HEK293 (cell line): ENCODE results near the gene RUNX1.
A peak's percentile ranks its signal among the peaks of the same experiment; 100 is the strongest.

Experiments used
- CTCF ChIA-PET: fragments of 350-600 bp; formaldehyde crosslinking; extraction: SDS; loops from one replicate; lab custom pipeline; 2021; ENCODE audit warnings: antibody characterized with exemption; lab: Yijun Ruan, JAX
- POLR2A ChIA-PET: fragments of 300-600 bp; formaldehyde crosslinking; extraction: SDS; loops from one replicate; lab custom pipeline; 2020; ENCODE audit warnings: antibody characterized with exemption, inconsistent platforms; lab: Yijun Ruan, JAX
- H3K27ac ChIP-seq: fragments of 200-500 bp; sonication (Bioruptor generic); 2 replicates; pipeline ENCODE4 v1.5.1; 2014; ENCODE audit warnings: low read depth, low read length, control low read depth, inconsistent platforms; ENCODE audit errors: extremely low read depth
- H3K36me3 ChIP-seq, 2 experiments: fragments of 200-500 bp in 1 of 2; sonication (Bioruptor generic) in 1 of 2; 1 replicate in 1 of 2; 2 replicates in 1 of 2; pipeline ENCODE4 v1.5.1; 2014 to 2017; ENCODE audit warnings: inconsistent platforms in 2 of 2, low read length in 2 of 2; ENCODE audit not compliant: control insufficient read depth in 2 of 2, insufficient read depth in 1 of 2
- H3K4me1 ChIP-seq: fragments of 200-500 bp; sonication (Bioruptor generic); 2 replicates; pipeline ENCODE4 v1.5.1; 2014; ENCODE audit warnings: mild to moderate bottlenecking, low read length, inconsistent platforms; ENCODE audit not compliant: control insufficient read depth, insufficient read depth
- H3K4me3 ChIP-seq: 2 replicates; pipeline ENCODE4 v1.5.1; 2011; ENCODE audit warnings: low read depth, mild to moderate bottlenecking, control low read depth, low read length, moderate library complexity
- H3K9me3 ChIP-seq: fragments of 200-500 bp; sonication (Bioruptor generic); 2 replicates; pipeline ENCODE4 v1.5.1; 2014; ENCODE audit warnings: low read depth, low read length, inconsistent platforms; ENCODE audit not compliant: control insufficient read depth, insufficient read depth
- SCRT1 ChIP-seq: fragments of 450-650 bp; formaldehyde crosslinking; IDR thresholded peaks from 2 replicates; pipeline ENCODE4 v1.5.1; 2016; ENCODE audit warnings: missing biosample characterization, missing genetic modification characterization, borderline replicate concordance
- SCRT2 ChIP-seq: fragments of 450-650 bp; formaldehyde crosslinking; IDR thresholded peaks from 2 replicates; pipeline ENCODE4 v1.5.1; 2016; ENCODE audit warnings: missing biosample characterization, missing genetic modification characterization
- SETDB1 ChIP-seq: IDR thresholded peaks from one replicate; pipeline ENCODE4 v1.6.1; 2017; ENCODE audit warnings: mild to moderate bottlenecking, low read length, moderate library complexity, mixed read lengths; ENCODE audit not compliant: insufficient read length
- ZFHX2 ChIP-seq: fragments of 450-650 bp; formaldehyde crosslinking; conservative IDR thresholded peaks from 2 replicates; pipeline ENCODE4 v1.5.1; 2016; ENCODE audit warnings: missing biosample characterization, missing genetic modification characterization
- ZNF121 ChIP-seq: fragments of 450-650 bp; formaldehyde crosslinking; IDR thresholded peaks from 2 replicates; pipeline ENCODE4 v1.5.1; 2016; ENCODE audit warnings: missing biosample characterization, missing genetic modification characterization
- ZNF654 ChIP-seq: fragments of 450-650 bp; formaldehyde crosslinking; IDR thresholded peaks from 2 replicates; pipeline ENCODE4 v1.5.1; 2016; ENCODE audit warnings: low read depth, missing biosample characterization, missing genetic modification characterization
- ZNF664 ChIP-seq: fragments of 450-650 bp; formaldehyde crosslinking; IDR thresholded peaks from 2 replicates; pipeline ENCODE4 v1.5.1; 2016; ENCODE audit warnings: missing biosample characterization, missing genetic modification characterization
- ZNF768 ChIP-seq: fragments of 450-650 bp; formaldehyde crosslinking; IDR thresholded peaks from 2 replicates; pipeline ENCODE4 v1.5.1; 2018; ENCODE audit warnings: missing biosample characterization, mild to moderate bottlenecking, missing genetic modification characterization
- ZNF777 ChIP-seq: fragments of 450-650 bp; formaldehyde crosslinking; IDR thresholded peaks from 2 replicates; pipeline ENCODE4 v1.5.1; 2017; ENCODE audit warnings: missing biosample characterization, missing genetic modification characterization, borderline replicate concordance
- ZNF837 ChIP-seq: fragments of 450-650 bp; formaldehyde crosslinking; IDR thresholded peaks from 2 replicates; pipeline ENCODE4 v1.5.1; 2016; ENCODE audit warnings: missing biosample characterization, missing genetic modification characterization
- TF ChIP-seq, protein P1 (sequence below): fragments of 450-650 bp; formaldehyde crosslinking; IDR thresholded peaks from 2 replicates; pipeline ENCODE4 v1.5.1; 2016; ENCODE audit warnings: missing biosample characterization, missing genetic modification characterization
- TF ChIP-seq, protein P2 (sequence below): fragments of 450-650 bp; formaldehyde crosslinking; IDR thresholded peaks from 2 replicates; pipeline ENCODE4 v1.5.1; 2016; ENCODE audit warnings: missing biosample characterization, missing genetic modification characterization
- TF ChIP-seq, protein P3 (sequence below): fragments of 450-650 bp; formaldehyde crosslinking; IDR thresholded peaks from 2 replicates; pipeline ENCODE4 v1.5.1; 2016; ENCODE audit warnings: missing biosample characterization, missing genetic modification characterization
- TF ChIP-seq, protein P4 (sequence below): fragments of 450-650 bp; formaldehyde crosslinking; IDR thresholded peaks from 2 replicates; pipeline ENCODE4 v1.5.1; 2016; ENCODE audit warnings: missing biosample characterization, missing genetic modification characterization

The RUNX1 gene

DNA sequence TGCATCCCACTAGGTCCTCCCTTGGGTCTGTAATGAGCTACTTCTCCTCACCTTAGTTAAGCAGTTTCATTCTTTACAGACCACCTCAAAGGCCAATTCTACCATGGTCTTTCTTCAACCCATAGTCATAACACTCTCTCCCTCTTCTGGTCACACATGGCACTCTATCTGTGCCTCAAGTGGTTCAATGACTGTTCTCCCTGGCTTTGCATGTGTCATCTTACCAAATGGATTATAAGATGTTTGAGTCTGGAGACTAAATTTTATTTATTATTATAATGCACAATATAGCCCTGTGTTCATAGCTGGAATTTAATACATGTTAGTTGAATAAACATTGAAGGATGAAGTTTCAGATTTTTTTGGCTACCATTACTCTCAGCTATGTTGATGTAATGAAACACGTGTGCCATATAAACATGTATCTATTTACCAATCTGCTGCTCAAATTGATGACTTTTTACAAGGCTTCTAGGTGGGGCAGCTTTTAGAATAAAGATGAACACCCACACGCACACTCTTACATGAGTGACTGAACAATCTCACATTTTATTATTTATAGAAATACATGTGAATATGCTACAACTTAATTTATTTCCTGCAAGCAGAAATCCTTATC lies 102.1 kb downstream of the RUNX1 start:
- ChIA-PET CTCF (interaction anchor here (0.7 to 1.4 kb wide), 5 partner anchors 13 to 1111 kb away, joined by 3 to 6 read pairs (median 4); no protein-coding TSS in a partner anchor), POLR2A (interaction anchor here (0.6 kb wide), 1 partner anchor 24 kb away, joined by 3 read pairs; no protein-coding TSS in a partner anchor)
- Histone ChIP-seq H3K27ac (no peak overlapping the region), H3K9me3 (no peaks in the 10 kb centered on the region), H3K4me1 (no peaks in the 10 kb centered on the region), H3K36me3 (no peaks in the 10 kb centered on the region), H3K4me3 (no peak overlapping the region)
- TF ChIP-seq, protein P1, sequence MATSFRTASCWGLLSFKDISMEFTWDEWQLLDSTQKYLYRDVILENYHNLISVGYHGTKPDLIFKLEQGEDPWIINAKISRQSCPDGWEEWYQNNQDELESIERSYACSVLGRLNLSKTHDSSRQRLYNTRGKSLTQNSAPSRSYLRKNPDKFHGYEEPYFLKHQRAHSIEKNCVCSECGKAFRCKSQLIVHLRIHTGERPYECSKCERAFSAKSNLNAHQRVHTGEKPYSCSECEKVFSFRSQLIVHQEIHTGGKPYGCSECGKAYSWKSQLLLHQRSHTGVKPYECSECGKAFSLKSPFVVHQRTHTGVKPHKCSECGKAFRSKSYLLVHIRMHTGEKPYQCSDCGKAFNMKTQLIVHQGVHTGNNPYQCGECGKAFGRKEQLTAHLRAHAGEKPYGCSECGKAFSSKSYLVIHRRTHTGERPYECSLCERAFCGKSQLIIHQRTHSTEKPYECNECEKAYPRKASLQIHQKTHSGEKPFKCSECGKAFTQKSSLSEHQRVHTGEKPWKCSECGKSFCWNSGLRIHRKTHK (tag by site-specific recombination): no peak
- TF ChIP-seq ZNF777 (no peak), ZNF664 (tag by site-specific recombination) (no peak)

DNA sequence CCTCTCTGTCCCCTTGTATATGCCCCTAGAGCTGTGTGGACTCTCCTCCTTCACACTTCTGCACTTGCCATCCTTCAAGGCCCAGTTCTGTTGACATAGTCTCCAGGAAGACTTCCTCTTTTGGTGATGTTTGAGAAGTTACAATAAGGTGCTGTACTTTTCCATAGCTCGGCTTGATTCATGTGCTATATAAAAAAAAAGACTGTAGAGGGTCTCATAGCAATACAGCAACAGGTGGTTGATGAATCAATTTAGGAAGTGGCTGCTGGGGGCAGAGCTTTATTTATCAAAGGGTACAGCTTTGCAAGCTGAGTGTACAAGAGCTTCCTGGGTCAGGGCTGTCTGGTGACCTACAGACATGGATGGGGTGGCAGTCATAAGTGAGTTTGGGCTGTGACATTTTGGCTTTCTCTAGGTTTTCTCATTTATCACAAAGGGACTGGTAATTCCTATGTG lies 102.7 kb downstream of the RUNX1 start:
- H3K4me1 ChIP-seq: no peaks in the 10 kb centered on the region
- H3K4me3 ChIP-seq: no peak overlapping the region
- POLR2A ChIA-PET: no interaction called here
- CTCF ChIA-PET: interaction anchor here (0.7 to 1.4 kb wide), 5 partner anchors 13 to 1111 kb away, joined by 3 to 6 read pairs (median 4); no protein-coding TSS in a partner anchor
- TF ChIP-seq SCRT2 (tag by site-specific recombination): peak; percentile 74
- TF ChIP-seq ZNF768 (tag by site-specific recombination): no peak
- TF ChIP-seq, all 188 proteins: peak for 1
- Histone ChIP-seq H3K36me3 (no peaks in the 10 kb centered on the region), H3K9me3 (no peaks in the 10 kb centered on the region), H3K27ac (no peak overlapping the region)

DNA sequence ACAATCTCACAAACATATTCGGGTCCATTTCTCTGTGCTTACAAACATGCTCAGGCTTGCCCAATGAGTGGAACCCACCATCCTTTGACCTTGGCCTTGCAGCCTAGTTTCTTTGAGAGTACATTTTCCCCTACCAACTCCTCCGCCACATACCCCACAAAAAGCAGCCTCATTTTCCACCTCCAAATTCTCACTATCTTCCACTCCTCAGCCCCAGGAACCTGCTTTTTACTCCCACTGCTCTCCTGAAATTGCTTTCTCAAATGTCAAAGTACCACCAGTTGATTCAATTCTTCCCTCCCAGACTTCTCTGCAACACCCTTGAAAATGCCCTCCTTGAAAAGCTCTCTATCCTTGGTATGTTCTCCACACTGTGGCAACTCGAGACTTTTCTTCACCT lies 103.8 kb downstream of the RUNX1 start:
- POLR2A ChIA-PET: no interaction called here
- Histone ChIP-seq H3K27ac (no peak overlapping the region), H3K36me3 (no peaks in the 10 kb centered on the region), H3K9me3 (no peaks in the 10 kb centered on the region), H3K4me3 (no peak overlapping the region), H3K4me1 (no peaks in the 10 kb centered on the region)
- CTCF ChIA-PET: no interaction called here
- TF ChIP-seq SCRT2 (tag by site-specific recombination) (peak; percentile 72), SCRT1 (tag by site-specific recombination) (0 out of 2 replicates have a peak, but pooled peaks have one; percentile 21), ZFHX2 (0 out of 2 replicates have a peak, but pooled peaks have one; percentile 6)
- TF ChIP-seq, protein P2, sequence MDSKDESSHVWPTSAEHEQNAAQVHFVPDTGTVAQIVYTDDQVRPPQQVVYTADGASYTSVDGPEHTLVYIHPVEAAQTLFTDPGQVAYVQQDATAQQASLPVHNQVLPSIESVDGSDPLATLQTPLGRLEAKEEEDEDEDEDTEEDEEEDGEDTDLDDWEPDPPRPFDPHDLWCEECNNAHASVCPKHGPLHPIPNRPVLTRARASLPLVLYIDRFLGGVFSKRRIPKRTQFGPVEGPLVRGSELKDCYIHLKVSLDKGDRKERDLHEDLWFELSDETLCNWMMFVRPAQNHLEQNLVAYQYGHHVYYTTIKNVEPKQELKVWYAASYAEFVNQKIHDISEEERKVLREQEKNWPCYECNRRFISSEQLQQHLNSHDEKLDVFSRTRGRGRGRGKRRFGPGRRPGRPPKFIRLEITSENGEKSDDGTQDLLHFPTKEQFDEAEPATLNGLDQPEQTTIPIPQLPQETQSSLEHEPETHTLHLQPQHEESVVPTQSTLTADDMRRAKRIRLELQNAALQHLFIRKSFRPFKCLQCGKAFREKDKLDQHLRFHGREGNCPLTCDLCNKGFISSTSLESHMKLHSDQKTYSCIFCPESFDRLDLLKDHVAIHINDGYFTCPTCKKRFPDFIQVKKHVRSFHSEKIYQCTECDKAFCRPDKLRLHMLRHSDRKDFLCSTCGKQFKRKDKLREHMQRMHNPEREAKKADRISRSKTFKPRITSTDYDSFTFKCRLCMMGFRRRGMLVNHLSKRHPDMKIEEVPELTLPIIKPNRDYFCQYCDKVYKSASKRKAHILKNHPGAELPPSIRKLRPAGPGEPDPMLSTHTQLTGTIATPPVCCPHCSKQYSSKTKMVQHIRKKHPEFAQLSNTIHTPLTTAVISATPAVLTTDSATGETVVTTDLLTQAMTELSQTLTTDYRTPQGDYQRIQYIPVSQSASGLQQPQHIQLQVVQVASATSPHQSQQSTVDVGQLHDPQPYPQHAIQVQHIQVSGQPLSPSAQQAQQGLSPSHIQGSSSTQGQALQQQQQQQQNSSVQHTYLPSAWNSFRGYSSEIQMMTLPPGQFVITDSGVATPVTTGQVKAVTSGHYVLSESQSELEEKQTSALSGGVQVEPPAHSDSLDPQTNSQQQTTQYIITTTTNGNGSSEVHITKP (tag by site-specific recombination): no peak

DNA sequence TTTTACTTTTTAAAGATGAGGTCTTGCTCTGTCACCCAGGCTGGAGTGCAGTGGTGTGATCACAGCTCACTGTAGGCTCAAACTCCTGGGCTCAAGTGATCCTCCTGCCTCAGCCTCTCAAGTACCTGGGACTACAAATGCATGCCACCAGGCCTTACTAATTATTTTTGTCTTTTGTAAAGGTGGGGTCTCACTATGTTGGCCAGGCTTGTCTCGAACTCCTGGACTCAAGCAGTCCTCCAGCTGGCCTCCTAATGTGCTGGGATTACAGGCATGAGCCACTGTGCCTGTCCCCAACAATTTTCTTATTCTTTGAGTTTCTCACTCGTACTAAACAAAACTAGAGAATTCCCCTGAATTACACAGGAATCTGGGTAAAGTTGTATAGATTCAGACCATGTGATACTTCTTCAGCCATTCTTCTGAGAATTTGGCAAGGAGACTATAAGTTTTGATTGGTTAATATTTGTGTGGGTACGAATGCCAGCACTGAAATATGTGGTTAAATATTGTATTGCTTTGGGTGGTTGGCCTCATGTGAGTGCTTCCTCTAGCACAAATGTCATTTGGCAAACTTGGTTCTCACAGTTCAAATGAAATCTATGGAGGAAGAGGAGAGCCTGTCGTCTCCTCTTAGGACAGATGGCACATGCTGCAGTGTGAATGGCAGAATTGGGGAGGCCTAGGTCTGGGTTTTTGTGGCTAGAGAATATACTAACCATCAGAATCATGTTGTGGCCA lies 104.9 kb downstream of the RUNX1 start:
- CTCF ChIA-PET: no interaction called here
- H3K9me3 ChIP-seq: no peaks in the 10 kb centered on the region
- POLR2A ChIA-PET: no interaction called here
- TF ChIP-seq, protein P3, sequence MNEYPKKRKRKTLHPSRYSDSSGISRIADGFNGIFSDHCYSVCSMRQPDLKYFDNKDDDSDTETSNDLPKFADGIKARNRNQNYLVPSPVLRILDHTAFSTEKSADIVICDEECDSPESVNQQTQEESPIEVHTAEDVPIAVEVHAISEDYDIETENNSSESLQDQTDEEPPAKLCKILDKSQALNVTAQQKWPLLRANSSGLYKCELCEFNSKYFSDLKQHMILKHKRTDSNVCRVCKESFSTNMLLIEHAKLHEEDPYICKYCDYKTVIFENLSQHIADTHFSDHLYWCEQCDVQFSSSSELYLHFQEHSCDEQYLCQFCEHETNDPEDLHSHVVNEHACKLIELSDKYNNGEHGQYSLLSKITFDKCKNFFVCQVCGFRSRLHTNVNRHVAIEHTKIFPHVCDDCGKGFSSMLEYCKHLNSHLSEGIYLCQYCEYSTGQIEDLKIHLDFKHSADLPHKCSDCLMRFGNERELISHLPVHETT (tag by site-specific recombination): no peak
- TF ChIP-seq, protein P4, sequence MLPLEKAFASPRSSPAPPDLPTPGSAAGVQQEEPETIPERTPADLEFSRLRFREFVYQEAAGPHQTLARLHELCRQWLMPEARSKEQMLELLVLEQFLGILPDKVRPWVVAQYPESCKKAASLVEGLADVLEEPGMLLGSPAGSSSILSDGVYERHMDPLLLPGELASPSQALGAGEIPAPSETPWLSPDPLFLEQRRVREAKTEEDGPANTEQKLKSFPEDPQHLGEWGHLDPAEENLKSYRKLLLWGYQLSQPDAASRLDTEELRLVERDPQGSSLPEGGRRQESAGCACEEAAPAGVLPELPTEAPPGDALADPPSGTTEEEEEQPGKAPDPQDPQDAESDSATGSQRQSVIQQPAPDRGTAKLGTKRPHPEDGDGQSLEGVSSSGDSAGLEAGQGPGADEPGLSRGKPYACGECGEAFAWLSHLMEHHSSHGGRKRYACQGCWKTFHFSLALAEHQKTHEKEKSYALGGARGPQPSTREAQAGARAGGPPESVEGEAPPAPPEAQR (tag by site-specific recombination): no peak
- no peak for TF ChIP-seq ZNF777
- TF ChIP-seq ZNF837: no peak
- TF ChIP-seq SETDB1: no peak
- TF ChIP-seq ZNF654 (tag by site-specific recombination): no peak
- 0 out of 2 replicates have a peak, but pooled peaks have one; percentile 47 for TF ChIP-seq ZNF121 (tag by site-specific recombination)
- no peaks in the 10 kb centered on the region for H3K36me3 ChIP-seq
- no peak overlapping the region for H3K27ac ChIP-seq
- H3K4me3 ChIP-seq: no peak overlapping the region
- H3K4me1 ChIP-seq: no peaks in the 10 kb centered on the region
